Measurements from ENCODE around the gene CLTB.

Gene CLTB

GRCh38 chr5:176368726-176369125, 47.6 kb downstream of the CLTB start:
- DNase-seq: no peak
- Histone ChIP-seq H3K27ac (no peak overlapping the region), H3K4me3 (ENCODE audit: low read depth, low read length) (no peak overlapping the region), H3K27me3 (replicated peaks) (no peaks in the 10 kb centered on the region), H3K36me3 (replicated peaks) (peaks cover 13% of the 10 kb centered on the region)
- TF ChIP-seq CTCF (IDR thresholded peaks at IDR 0.05; ENCODE audit: low read depth, low read length, missing control alignments): no peak
- in situ Hi-C loops (cut with HindIII; ENCODE audit: low pct_ligation_motif_present, low sequenced_read_pairs): no loop called here

- no peak for TF ChIP-seq CTCF (IDR thresholded peaks at IDR 0.05; ENCODE audit: low read depth, low read length, missing control alignments)
- Histone ChIP-seq H3K27me3 (replicated peaks) (no peaks in the 10 kb centered on the region), H3K4me3 (ENCODE audit: low read depth, low read length) (peak overlapping the region; percentile 74), H3K36me3 (replicated peaks) (peaks cover 9% of the 10 kb centered on the region), H3K27ac (no peak overlapping the region)
- DNase-seq: no peak
- in situ Hi-C loops (cut with HindIII; ENCODE audit: low pct_ligation_motif_present, low sequenced_read_pairs): no loop called here
Measured at GRCh38 chr5:176366232-176366894, 50.0 kb downstream of the CLTB start.

GRCh38 chr5:176365351-176366231, 50.7 kb downstream of the CLTB start, which contains the start of gene ARL10:
Gene ARL10 (plus strand): TSS chr5:176365487. CDS start chr5:176365564, 77 bp downstream.
- Histone ChIP-seq H3K4me3 (ENCODE audit: low read depth, low read length) (peak within 1 kb of the TSS; percentile 74), H3K27me3 (replicated peaks) (no peaks in the 10 kb centered on the region), H3K36me3 (replicated peaks) (peaks cover 9% of the 10 kb centered on the region), H3K27ac (no peak within 1 kb of the TSS)
- TF ChIP-seq CTCF (IDR thresholded peaks at IDR 0.05; ENCODE audit: low read depth, low read length, missing control alignments): no peak
- in situ Hi-C loops (cut with HindIII; ENCODE audit: low pct_ligation_motif_present, low sequenced_read_pairs): no loop called here
- DNase-seq: no peak

GRCh38 chr5:176364765-176365350, 51.5 kb downstream of the CLTB start:
- Histone ChIP-seq H3K4me3 (ENCODE audit: low read depth, low read length) (peak overlapping the region; percentile 74), H3K36me3 (replicated peaks) (peaks cover 7% of the 10 kb centered on the region), H3K27me3 (replicated peaks) (no peaks in the 10 kb centered on the region), H3K27ac (no peak overlapping the region)
- in situ Hi-C loops (cut with HindIII; ENCODE audit: low pct_ligation_motif_present, low sequenced_read_pairs): no loop called here
- peak; percentile 13 for TF ChIP-seq CTCF (IDR thresholded peaks at IDR 0.05; ENCODE audit: low read depth, low read length, missing control alignments)
- no peak for DNase-seq

- in situ Hi-C loops (cut with HindIII; ENCODE audit: low pct_ligation_motif_present, low sequenced_read_pairs): no loop called here
- no peak overlapping the region for H3K27ac ChIP-seq
- TF ChIP-seq CTCF (IDR thresholded peaks at IDR 0.05; ENCODE audit: low read depth, low read length, missing control alignments): no peak
- DNase-seq: no peak
- H3K36me3 ChIP-seq (replicated peaks): peaks cover 5% of the 10 kb centered on the region
- peak overlapping the region; percentile 96 for H3K4me3 ChIP-seq (ENCODE audit: low read depth, low read length)
- H3K27me3 ChIP-seq (replicated peaks): no peaks in the 10 kb centered on the region
Measured at GRCh38 chr5:176362233-176362490, 54.2 kb downstream of the CLTB start.
